ENCODE data around the gene TOM1L2.
"Not testable (repeated sequence)": the region's sequence is repeated elsewhere in the genome, so short reads cannot be mapped to it uniquely, and the experiment has no call there.

- TF ChIP-seq CTCF, POLR2A (IDR thresholded peaks at IDR 0.05): not testable (repeated sequence)
Measured at GRCh38 chr17:17995887-17996286, 23.7 kb upstream of the TOM1L2 start.
